GM20000 (cell line): Measurements from ENCODE around the gene UVSSA.

Experiments
- DNase-seq: peaks from one replicate; pipeline ENCODE4 v3.0.0; 2012; ENCODE audit warnings: low spot score
- TF ChIP-seq, protein P1 (sequence below): IDR thresholded peaks from 2 replicates; pipeline ENCODE4 v1.5.1; 2012; ENCODE audit warnings: mild to moderate bottlenecking, control low read depth; ENCODE audit errors: extremely low read depth, missing control alignments

The UVSSA gene

DNA sequence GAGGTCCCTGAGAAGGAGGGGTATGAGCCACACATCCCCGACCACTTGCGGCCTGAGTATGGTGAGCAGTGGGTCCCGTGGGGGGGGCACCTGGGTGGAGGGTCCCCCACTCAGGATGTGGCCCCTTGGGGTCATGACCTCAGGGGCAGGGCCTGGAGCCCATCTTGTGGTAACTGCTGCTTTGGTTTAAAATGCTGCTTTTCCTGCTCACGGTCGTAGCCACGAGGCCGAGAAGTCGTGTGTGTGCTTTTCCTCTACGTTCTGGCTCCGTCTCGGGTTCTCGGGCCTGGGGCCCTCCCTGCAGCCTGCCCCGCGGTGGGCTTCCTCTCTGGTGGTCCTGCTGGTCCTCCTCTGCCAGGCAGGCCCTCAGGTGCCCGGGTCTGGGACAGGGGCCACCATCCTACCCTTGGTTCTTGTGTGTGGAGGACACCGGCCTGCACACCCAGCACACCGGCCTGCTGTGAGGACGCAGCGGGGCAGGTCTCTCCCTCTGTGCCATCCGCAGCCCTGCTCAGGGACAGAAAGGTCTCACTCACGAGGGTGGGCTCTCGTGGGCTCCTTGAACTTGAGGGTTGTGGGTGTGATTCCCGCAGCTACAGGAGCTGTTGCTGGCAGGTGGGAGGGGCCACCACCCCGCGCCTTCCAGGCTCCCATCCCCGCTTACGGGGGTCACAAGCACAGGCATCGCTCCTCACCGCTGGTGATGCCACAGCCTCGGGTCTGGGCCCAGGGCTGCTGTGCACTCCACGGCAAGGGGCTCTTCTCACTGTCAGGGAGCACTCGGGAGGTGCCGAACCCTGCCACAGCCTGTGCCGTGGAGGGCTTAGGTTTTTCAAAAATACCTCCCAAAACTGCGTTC lies 19.6 kb downstream of the UVSSA start:
- no peak for DNase-seq

DNA sequence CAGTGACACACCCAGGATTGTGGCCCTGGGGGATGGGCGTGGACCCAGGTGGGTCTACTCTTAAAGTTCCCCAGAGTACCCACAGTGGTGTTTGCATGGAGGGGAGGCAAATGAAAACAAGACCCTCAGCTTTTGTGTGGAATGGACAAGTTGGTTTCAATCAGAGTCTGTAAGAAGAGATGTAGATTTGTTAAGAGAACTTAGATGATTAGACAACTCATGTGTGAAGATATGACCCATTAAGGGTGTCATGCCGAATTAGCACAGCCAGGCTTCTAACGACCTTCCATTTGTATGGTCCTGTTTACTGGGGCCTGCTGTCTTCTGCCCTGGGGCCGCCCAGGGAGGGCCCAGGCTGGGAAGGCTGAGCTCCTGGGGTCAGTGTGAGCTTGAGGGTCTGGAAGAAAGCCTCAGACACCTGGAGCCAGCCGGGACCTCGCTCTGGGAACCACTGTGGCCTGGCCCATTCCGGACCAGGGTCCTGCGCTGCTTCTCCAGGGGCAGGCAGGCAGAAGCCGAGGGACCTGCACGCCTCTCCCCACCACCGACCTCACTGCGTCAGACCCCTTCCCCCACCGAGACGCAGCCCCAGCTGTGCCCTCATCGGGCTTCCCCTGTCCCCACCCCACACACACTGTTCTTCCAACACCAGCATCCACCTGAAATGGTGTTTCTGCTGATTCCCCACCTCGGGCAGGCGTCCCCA lies 20.4 kb downstream of the UVSSA start:
- TF ChIP-seq, protein P1, sequence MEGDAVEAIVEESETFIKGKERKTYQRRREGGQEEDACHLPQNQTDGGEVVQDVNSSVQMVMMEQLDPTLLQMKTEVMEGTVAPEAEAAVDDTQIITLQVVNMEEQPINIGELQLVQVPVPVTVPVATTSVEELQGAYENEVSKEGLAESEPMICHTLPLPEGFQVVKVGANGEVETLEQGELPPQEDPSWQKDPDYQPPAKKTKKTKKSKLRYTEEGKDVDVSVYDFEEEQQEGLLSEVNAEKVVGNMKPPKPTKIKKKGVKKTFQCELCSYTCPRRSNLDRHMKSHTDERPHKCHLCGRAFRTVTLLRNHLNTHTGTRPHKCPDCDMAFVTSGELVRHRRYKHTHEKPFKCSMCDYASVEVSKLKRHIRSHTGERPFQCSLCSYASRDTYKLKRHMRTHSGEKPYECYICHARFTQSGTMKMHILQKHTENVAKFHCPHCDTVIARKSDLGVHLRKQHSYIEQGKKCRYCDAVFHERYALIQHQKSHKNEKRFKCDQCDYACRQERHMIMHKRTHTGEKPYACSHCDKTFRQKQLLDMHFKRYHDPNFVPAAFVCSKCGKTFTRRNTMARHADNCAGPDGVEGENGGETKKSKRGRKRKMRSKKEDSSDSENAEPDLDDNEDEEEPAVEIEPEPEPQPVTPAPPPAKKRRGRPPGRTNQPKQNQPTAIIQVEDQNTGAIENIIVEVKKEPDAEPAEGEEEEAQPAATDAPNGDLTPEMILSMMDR = no peak
- no peak for DNase-seq

More for the DNA sequence above, 19.6 kb downstream of the UVSSA start:
- TF ChIP-seq, protein P1 = no peak

DNA sequence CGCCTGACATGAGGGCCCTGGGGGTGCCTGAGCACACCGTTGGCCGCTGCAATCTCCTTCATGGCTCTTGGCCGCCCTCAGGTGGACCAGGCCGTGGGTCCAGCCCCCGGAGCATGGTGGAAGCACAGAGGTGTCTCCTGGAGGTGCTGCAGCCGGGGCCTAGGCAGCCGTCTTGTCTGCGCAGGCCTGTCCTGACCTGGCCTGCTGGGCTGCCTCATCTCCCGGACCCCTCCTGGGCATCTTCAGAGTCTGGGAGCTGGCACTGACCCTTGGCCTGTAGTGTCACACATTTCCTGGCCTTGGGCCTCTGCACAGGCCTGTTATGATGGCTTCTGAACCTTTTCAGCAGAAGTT lies 20.9 kb downstream of the UVSSA start:
- TF ChIP-seq, protein P1 = no peak
- no peak for DNase-seq

DNA sequence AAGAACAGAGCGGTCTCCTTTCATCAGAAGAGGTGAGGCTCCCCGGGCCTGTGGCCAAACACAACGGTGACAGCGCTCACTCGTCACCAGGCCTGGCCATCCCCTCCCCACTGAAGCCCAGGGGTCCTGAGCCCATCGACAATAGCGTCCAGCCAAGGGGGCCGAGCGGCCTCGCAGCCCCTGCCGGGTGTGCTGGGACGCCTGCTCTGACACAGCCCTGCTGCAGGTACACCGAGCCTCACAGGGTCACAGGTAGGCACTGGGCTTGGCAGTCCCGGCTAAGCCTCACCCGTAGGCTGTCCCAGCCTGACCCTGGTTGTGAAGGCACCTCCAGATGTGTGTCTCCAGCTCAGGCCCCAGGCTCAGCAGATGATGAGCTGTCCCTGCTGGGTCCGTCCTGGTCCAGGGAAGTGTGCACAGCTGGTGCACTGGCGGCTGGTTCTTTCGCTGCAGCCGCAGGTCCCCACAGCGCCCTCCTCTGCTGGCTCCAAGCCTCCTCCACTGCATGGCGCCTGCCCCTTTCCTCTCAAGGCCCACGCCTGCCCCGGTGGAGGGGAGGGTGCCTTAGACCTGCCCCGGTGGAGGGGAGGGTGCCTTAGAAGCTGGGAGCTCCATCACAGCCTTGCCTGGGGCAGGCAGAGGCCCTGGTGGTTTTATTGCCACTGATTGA lies 21.5 kb downstream of the UVSSA start:
- TF ChIP-seq, protein P1 = no peak
- DNase-seq = no peak

DNA sequence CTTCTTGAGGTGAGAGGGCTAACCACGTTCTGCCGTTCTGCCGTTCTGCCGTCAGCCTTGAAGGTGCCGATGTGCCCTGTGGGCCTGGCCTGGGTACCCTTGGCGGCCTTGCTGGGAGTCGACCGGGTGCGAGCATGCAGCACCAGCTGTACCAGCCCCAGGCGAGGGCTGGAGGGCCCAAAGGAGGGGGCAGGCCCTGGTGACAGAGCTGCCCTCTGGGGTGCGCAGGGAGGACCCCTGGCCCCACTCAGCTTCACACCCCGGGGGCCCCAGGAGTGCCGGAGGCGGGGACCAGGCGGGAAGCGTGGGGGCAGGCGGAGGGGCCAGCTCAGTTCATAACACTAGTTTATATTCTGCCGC lies 22.1 kb downstream of the UVSSA start:
- TF ChIP-seq, protein P1 = no peak
- DNase-seq = no peak

DNA sequence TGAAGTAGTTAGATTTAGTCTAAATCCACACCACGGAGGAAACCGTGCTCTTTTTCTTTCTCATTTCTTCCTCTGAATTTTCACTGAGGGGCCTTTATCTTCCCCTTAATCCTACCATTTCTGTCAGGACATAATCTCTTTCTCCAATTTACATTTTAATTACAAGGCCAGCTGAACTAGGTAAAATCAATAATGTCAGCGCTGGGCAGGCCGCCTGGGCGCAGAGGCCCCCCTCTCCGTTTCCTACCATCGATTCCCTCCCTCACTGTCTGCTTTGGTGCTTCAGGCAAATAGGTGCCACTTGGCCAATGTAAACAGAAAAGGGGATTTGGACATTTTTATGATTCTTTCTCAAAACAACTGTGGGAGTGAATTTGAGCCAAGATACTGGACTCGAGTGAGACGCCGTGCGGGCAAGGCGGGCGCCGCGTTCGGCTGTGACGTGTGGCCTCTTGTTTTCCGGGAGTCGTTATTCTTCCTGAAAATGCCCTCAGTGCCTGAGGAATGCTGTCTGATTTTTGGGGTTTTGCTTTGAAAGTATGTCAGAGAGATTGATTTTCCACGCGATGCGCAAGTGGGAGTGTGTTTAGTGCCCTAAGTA lies 22.6 kb downstream of the UVSSA start:
- TF ChIP-seq, protein P1 = no peak
- DNase-seq = no peak
